Mammary epithelial cell (primary cell): Measurements from ENCODE around the gene PLBD2.

Experiments used
- EZH2 ChIP-seq: IDR thresholded peaks from 2 replicates; pipeline ENCODE4 v1.6.1; 2012; ENCODE audit warnings: low read length, inconsistent platforms, borderline replicate concordance
- TF ChIP-seq, protein P1 (sequence below), 2 donors: IDR thresholded peaks in 1 of 2; conservative IDR thresholded peaks in 1 of 2; 2 replicates each; pipeline ENCODE4 v1.5.1; 2011 to 2012; ENCODE audit warnings: inconsistent platforms in 2 of 2, low read length in 2 of 2, mild to moderate bottlenecking in 2 of 2, control low read depth in 1 of 2, low read depth in 1 of 2; ENCODE audit not compliant: insufficient read depth in 1 of 2; ENCODE audit errors: extremely low read depth in 1 of 2

DNA sequence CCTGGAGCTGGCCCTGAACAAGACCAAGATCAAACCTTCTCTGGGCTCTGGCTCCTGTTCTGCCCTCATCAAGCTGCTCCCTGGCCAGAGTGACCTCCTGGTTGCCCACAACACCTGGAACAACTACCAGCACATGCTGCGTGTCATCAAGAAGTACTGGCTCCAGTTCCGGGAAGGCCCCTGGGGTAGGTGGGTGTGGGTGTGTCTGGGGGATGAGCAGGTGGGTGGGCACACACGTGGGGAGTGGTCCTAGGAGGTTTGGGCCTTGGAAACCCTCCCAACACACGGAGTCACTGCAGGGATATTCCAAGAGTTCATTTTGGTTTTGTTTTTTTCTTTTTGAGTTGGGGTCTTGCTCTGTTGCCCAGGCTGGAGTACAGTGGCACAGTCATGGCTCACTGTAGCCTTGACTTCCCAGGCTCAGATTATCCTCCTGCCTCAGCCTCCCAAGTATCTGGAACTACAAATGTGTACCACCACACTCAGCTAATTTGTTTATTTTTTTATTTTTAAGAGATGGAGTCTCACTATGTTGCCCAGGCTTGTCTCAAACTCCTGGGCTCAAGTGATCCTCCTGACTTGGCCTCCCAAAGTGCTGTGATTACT is 16.5 kb downstream of the PLBD2 start:
- TF ChIP-seq, protein P1, sequence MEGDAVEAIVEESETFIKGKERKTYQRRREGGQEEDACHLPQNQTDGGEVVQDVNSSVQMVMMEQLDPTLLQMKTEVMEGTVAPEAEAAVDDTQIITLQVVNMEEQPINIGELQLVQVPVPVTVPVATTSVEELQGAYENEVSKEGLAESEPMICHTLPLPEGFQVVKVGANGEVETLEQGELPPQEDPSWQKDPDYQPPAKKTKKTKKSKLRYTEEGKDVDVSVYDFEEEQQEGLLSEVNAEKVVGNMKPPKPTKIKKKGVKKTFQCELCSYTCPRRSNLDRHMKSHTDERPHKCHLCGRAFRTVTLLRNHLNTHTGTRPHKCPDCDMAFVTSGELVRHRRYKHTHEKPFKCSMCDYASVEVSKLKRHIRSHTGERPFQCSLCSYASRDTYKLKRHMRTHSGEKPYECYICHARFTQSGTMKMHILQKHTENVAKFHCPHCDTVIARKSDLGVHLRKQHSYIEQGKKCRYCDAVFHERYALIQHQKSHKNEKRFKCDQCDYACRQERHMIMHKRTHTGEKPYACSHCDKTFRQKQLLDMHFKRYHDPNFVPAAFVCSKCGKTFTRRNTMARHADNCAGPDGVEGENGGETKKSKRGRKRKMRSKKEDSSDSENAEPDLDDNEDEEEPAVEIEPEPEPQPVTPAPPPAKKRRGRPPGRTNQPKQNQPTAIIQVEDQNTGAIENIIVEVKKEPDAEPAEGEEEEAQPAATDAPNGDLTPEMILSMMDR (conservative IDR thresholded peaks at IDR 0.05 in 1 of 2, IDR thresholded peaks at IDR 0.05 in 1 of 2; ENCODE audit: extremely low read depth in 1 of 2, insufficient read depth in 1 of 2, low read depth in 1 of 2, low read length in 2 of 2), result no peak
- TF ChIP-seq EZH2, result no peak
